ENCODE results near the gene RAB4A. TPM values are rescaled to one million over a fixed set of nuclear protein-coding genes. Genes with fewer than 3 reads are reported as not detected.
A peak's percentile ranks its signal among the peaks of the same experiment; 100 is the strongest.

RAB4A gene
- total and polyA plus RNA-seq, 2 of the 13 experiments (the other 11 are each of a cell fraction or from before 2014, with no cell fraction given): 56.0 to 80.1 TPM

GRCh38 chr1:229227298-229227919, 43.5 kb upstream of the RAB4A start:
- CTCF ChIA-PET (ENCODE audit: low intra/inter-chr PET ratio, low total read pairs): interaction anchor here (1.2 to 1.4 kb wide), 2 partner anchors 10 to 70 kb away, joined by 3 to 5 read pairs; no protein-coding TSS in a partner anchor
- no peak overlapping the region; the same call in 1 of the 2 replicates for H3K4me2 ChIP-seq (ENCODE audit: low read depth, low read length)
- 0 out of 2 replicates have a peak, but pooled peaks have one; percentile 39 for TF ChIP-seq FOXA3 (CRISPR knock-in tag; IDR thresholded peaks at IDR 0.05)
- TF ChIP-seq ADNP (CRISPR knock-in tag; IDR thresholded peaks at IDR 0.05): 0 out of 2 replicates have a peak, but pooled peaks have one; percentile 39
- TF ChIP-seq ATF5 (CRISPR knock-in tag; IDR thresholded peaks at IDR 0.05; ENCODE audit: low read depth): no peak
- TF ChIP-seq SALL1 (CRISPR knock-in tag; IDR thresholded peaks at IDR 0.05): peak; percentile 62
- TF ChIP-seq, protein P1, sequence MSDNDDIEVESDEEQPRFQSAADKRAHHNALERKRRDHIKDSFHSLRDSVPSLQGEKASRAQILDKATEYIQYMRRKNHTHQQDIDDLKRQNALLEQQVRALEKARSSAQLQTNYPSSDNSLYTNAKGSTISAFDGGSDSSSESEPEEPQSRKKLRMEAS (IDR thresholded peaks at IDR 0.05): 0 out of 2 replicates have a peak, but pooled peaks have one; percentile 22
- peak; percentile 36 for TF ChIP-seq HDAC1 (CRISPR knock-in tag; IDR thresholded peaks at IDR 0.05)
- TF ChIP-seq, protein P2, sequence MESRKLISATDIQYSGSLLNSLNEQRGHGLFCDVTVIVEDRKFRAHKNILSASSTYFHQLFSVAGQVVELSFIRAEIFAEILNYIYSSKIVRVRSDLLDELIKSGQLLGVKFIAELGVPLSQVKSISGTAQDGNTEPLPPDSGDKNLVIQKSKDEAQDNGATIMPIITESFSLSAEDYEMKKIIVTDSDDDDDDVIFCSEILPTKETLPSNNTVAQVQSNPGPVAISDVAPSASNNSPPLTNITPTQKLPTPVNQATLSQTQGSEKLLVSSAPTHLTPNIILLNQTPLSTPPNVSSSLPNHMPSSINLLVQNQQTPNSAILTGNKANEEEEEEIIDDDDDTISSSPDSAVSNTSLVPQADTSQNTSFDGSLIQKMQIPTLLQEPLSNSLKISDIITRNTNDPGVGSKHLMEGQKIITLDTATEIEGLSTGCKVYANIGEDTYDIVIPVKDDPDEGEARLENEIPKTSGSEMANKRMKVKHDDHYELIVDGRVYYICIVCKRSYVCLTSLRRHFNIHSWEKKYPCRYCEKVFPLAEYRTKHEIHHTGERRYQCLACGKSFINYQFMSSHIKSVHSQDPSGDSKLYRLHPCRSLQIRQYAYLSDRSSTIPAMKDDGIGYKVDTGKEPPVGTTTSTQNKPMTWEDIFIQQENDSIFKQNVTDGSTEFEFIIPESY (CRISPR knock-in tag; IDR thresholded peaks at IDR 0.05): 0 out of 2 replicates have a peak, but pooled peaks have one; percentile 7
- TF ChIP-seq SAP130 (CRISPR knock-in tag; IDR thresholded peaks at IDR 0.05; ENCODE audit: low read depth): peak; percentile 28; the same call in 1 of the 2 replicates
- TF ChIP-seq ZNF768 (CRISPR knock-in tag; IDR thresholded peaks at IDR 0.05): peak; percentile 91
- 0 out of 2 replicates have a peak, but pooled peaks have one; percentile 58 for TF ChIP-seq ZNF501 (CRISPR knock-in tag; IDR thresholded peaks at IDR 0.05)
- TF ChIP-seq ZNF33A (CRISPR knock-in tag; IDR thresholded peaks at IDR 0.05; ENCODE audit: borderline replicate concordance): no peak
- 0 out of 2 replicates have a peak, but pooled peaks have one; percentile 35 for TF ChIP-seq SP140L (CRISPR knock-in tag; IDR thresholded peaks at IDR 0.05; ENCODE audit: borderline replicate concordance)
- 0 out of 2 replicates have a peak, but pooled peaks have one; percentile 29 for TF ChIP-seq ZNF614 (CRISPR knock-in tag; IDR thresholded peaks at IDR 0.05; ENCODE audit: borderline replicate concordance)
- TF ChIP-seq IKZF5 (CRISPR knock-in tag; IDR thresholded peaks at IDR 0.05): peak; percentile 51; the same call in 1 of the 2 replicates
- TF ChIP-seq ZNF816 (CRISPR knock-in tag; IDR thresholded peaks at IDR 0.05; ENCODE audit: borderline replicate concordance): 0 out of 2 replicates have a peak, but pooled peaks have one; percentile 42
- TF ChIP-seq ZBTB38 (CRISPR knock-in tag; IDR thresholded peaks at IDR 0.05): 0 out of 2 replicates have a peak, but pooled peaks have one; percentile 30
- TF ChIP-seq FOXK1 (CRISPR knock-in tag; IDR thresholded peaks at IDR 0.05; ENCODE audit: borderline replicate concordance, low read depth): peak; percentile 41; the same call in 1 of the 2 replicates
- TF ChIP-seq, protein P3, sequence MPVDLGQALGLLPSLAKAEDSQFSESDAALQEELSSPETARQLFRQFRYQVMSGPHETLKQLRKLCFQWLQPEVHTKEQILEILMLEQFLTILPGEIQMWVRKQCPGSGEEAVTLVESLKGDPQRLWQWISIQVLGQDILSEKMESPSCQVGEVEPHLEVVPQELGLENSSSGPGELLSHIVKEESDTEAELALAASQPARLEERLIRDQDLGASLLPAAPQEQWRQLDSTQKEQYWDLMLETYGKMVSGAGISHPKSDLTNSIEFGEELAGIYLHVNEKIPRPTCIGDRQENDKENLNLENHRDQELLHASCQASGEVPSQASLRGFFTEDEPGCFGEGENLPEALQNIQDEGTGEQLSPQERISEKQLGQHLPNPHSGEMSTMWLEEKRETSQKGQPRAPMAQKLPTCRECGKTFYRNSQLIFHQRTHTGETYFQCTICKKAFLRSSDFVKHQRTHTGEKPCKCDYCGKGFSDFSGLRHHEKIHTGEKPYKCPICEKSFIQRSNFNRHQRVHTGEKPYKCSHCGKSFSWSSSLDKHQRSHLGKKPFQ (CRISPR knock-in tag; IDR thresholded peaks at IDR 0.05; ENCODE audit: insufficient replicate concordance): no peak

More at GRCh38 chr1:229227298-229227919, 43.5 kb upstream of the RAB4A start:
- in situ Hi-C loops (cut with HindIII; ENCODE audit: extremely low pct_ligation_motif_present, low pct_unique_long_range_greater_than_20kb) (loop anchor here (10.0 kb wide), 1 partner anchor 493 kb away; the partner anchor contains the start of gene RHOU), intact Hi-C loops (cut with micrococcal nuclease; ENCODE audit: unreplicated experiment) (loop anchor here (1.0 to 10.0 kb wide), 6 partner anchors 123 to 563 kb away; no protein-coding TSS in a partner anchor)
- no peak overlapping the region for H3K27ac ChIP-seq (ENCODE audit: extremely low read length, insufficient read depth, low read length)
- WGBS (ENCODE audit: low lambda C conversion rate): 13% methylated on average over 15 of the region's 15 CpGs
- no TSS peak for BruUV-seq (replicated peaks)
- DNase-seq (ENCODE audit: low spot score) (peak; percentile 63), ATAC-seq (peak; percentile 51), FAIRE-seq (peak; percentile 67)
- no peaks in the 10 kb centered on the region for H3K9me3 ChIP-seq (ENCODE audit: low read length)
- no peak overlapping the region for H3K4me3 ChIP-seq (replicated peaks in 1 of 3; ENCODE audit: insufficient read depth in 1 of 3, low read depth in 2 of 3, low read length in 3 of 3)
- no peaks in the 10 kb centered on the region for H3K79me2 ChIP-seq (ENCODE audit: insufficient read depth, low read length)
- no peaks in the 10 kb centered on the region for H3K36me3 ChIP-seq (replicated peaks in 1 of 2; ENCODE audit: control insufficient read depth in 1 of 2, insufficient read depth in 2 of 2, low read length in 2 of 2)
- POLR2A ChIA-PET: no interaction called here
- H2AFZ ChIP-seq (ENCODE audit: low read length): no peak overlapping the region
- no peak overlapping the region for H3K9ac ChIP-seq (ENCODE audit: insufficient read depth, low read depth, low read length)
- H3K27me3 ChIP-seq (ENCODE audit: control insufficient read depth in 1 of 2, insufficient read depth in 2 of 2, low read length in 2 of 2): no peaks in the 10 kb centered on the region
- H4K20me1 ChIP-seq (ENCODE audit: insufficient read depth, low read length): no peaks in the 10 kb centered on the region
- H3K4me1 ChIP-seq (ENCODE audit: insufficient read depth, low read length): peaks cover 92% of the 10 kb centered on the region

All from HepG2 (cell line).